GM12874 (cell line): ENCODE measurements around the gene ZNF672.

Experiments
- CTCF ChIP-seq: IDR thresholded peaks from 2 replicates; pipeline ENCODE4 v1.5.1; 2011; ENCODE audit warnings: low read depth, mild to moderate bottlenecking, control low read depth, low read length, moderate library complexity; ENCODE audit not compliant: insufficient read depth

Gene ZNF672

GRCh38 chr1:248849152-248849551 is 11.1 kb downstream of the ZNF672 start:
- TF ChIP-seq CTCF: no peak

GRCh38 chr1:248849637-248850036 is 11.6 kb downstream of the ZNF672 start:
- TF ChIP-seq CTCF: no peak

- no peak for TF ChIP-seq CTCF
Observed at GRCh38 chr1:248850124-248850523, 12.1 kb downstream of the ZNF672 start.

GRCh38 chr1:248850536-248851251 is 12.7 kb downstream of the ZNF672 start:
- no peak for TF ChIP-seq CTCF

GRCh38 chr1:248851390-248851789 is 13.4 kb downstream of the ZNF672 start:
- TF ChIP-seq CTCF: no peak

- no peak for TF ChIP-seq CTCF
Observed at GRCh38 chr1:248852481-248853405, 14.7 kb downstream of the ZNF672 start.

- TF ChIP-seq CTCF: no peak
Observed at GRCh38 chr1:248853663-248854375, 15.8 kb downstream of the ZNF672 start.
